K562 treated with DMSO at 1 percent for 4 hours (cell line): Measurements from ENCODE around the gene CPTP. TPM values are rescaled to one million over a fixed set of nuclear protein-coding genes. Genes with fewer than 3 reads are reported as not detected.

ENCODE experiments used
- total RNA-seq: library from RNA; unstranded; fragments of 300-600 nt; gene quantifications from 2 replicates; pipeline ENCODE4 v1.2.3, GENCODE V29; 2022; ENCODE audit not compliant: insufficient read depth

CPTP gene
- 23.1 and 23.7 TPM in 2 replicates for total RNA-seq

GRCh38 chr1:1324524-1325287 lies at the start of gene CPTP, which contains the start of gene INTS11:
Gene CPTP, plus strand, starts transcription at chr1:1324802. Its CDS starts 2,109 bp downstream, at chr1:1326911.
Gene INTS11, minus strand, starts transcription at chr1:1324660. Its CDS starts 52 bp downstream, at chr1:1324608.

GRCh38 chr1:1307923-1308755 lies 16.5 kb upstream of the CPTP start, which contains the start of the genes ACAP3 and PUSL1:
Gene ACAP3, minus strand, starts transcription at chr1:1307930. Its CDS starts 115 bp downstream, at chr1:1307815.
Gene PUSL1, plus strand, starts transcription at chr1:1308597. Its CDS starts 47 bp downstream, at chr1:1308644.

GRCh38 chr1:1331068-1331965 lies 6.7 kb downstream of the CPTP start, which contains the start of gene TAS1R3:
Gene TAS1R3, plus strand, starts transcription at chr1:1331280. Its CDS starts 66 bp downstream, at chr1:1331346.

GRCh38 chr1:1349256-1350012 lies 24.8 kb downstream of the CPTP start, which contains the start of gene DVL1:
Gene DVL1, minus strand, starts transcription at chr1:1349418. Its CDS starts 353 bp downstream, at chr1:1349065.

GRCh38 chr1:1358433-1359271 lies 34.0 kb downstream of the CPTP start, which contains the start of gene MXRA8:
Gene MXRA8, minus strand, starts transcription at chr1:1358555. Its CDS starts 51 bp downstream, at chr1:1358504.

GRCh38 chr1:1374929-1375662 lies 50.5 kb downstream of the CPTP start, which contains the start of gene AURKAIP1:
Gene AURKAIP1, minus strand, starts transcription at chr1:1375207. Its CDS starts 451 bp downstream, at chr1:1374756.

Other genes starting within 250 kb of the CPTP start
- 24.6 and 27.6 TPM in 2 replicates for gene C1orf159, start 208.7 kb upstream of the CPTP start, total RNA-seq
- not detected in 2 replicates for gene TTLL10, start 150.9 kb upstream of the CPTP start, total RNA-seq
- gene TNFRSF18, start 118.2 kb upstream of the CPTP start, total RNA-seq = not detected in 2 replicates
- gene TNFRSF4, start 110.6 kb upstream of the CPTP start, total RNA-seq = 1.0 TPM in 1 of 2 replicates, not detected in the other
- 270 TPM in 2 replicates for gene SDF4, start 92.8 kb upstream of the CPTP start, total RNA-seq
- gene B3GALT6, start 92.6 kb upstream of the CPTP start, total RNA-seq = 6.8 and 11.5 TPM in 2 replicates
- 1.9 TPM in 1 of 2 replicates, not detected in the other for gene C1QTNF12, start 78.1 kb upstream of the CPTP start, total RNA-seq
- 94.8 and 107 TPM in 2 replicates for gene UBE2J2, start 50.9 kb upstream of the CPTP start, total RNA-seq
- 0.46 and 1.7 TPM in 2 replicates for gene SCNN1D, start 44.4 kb upstream of the CPTP start, total RNA-seq
- 30.5 and 48.6 TPM in 2 replicates for gene ACAP3, start 16.9 kb upstream of the CPTP start, total RNA-seq
- gene PUSL1, start 16.2 kb upstream of the CPTP start, total RNA-seq = 57.5 and 60.7 TPM in 2 replicates
- 160 and 197 TPM in 2 replicates for gene INTS11, start 142 bp upstream of the CPTP start, total RNA-seq
- 0.54 and 1.3 TPM in 2 replicates for gene TAS1R3, start 6.5 kb downstream of the CPTP start, total RNA-seq
- gene DVL1, start 24.6 kb downstream of the CPTP start, total RNA-seq = 81.9 and 96.3 TPM in 2 replicates
- 14.5 and 15.6 TPM in 2 replicates for gene MXRA8, start 33.8 kb downstream of the CPTP start, total RNA-seq
- 225 and 272 TPM in 2 replicates for gene AURKAIP1, start 50.4 kb downstream of the CPTP start, total RNA-seq
- gene CCNL2, start 74.5 kb downstream of the CPTP start, total RNA-seq = 96.0 and 157 TPM in 2 replicates
- gene MRPL20, start 82.5 kb downstream of the CPTP start, total RNA-seq = 93.3 and 127 TPM in 2 replicates
- not detected in 2 replicates for gene ANKRD65, start 96.5 kb downstream of the CPTP start, total RNA-seq
- 7.9 and 9.2 TPM in 2 replicates for gene VWA1, start 110.9 kb downstream of the CPTP start, total RNA-seq
- 0.15 TPM in 1 of 2 replicates, not detected in the other for gene ATAD3C, start 124.9 kb downstream of the CPTP start, total RNA-seq
- gene ATAD3B, start 147.0 kb downstream of the CPTP start, total RNA-seq = 16.8 and 24.2 TPM in 2 replicates
- gene ATAD3A, start 187.4 kb downstream of the CPTP start, total RNA-seq = 81.9 and 86.9 TPM in 2 replicates
- gene TMEM240, start 215.8 kb downstream of the CPTP start, total RNA-seq = not detected in 2 replicates